NCI-H2171 treated with DMSO at 0.1 percent for 48 hours (cell line): Measurements from ENCODE around the gene PCDHGB4.
A peak's percentile ranks its signal among the peaks of the same experiment; 100 is the strongest.
"Not testable (repeated sequence)": the region's sequence is repeated elsewhere in the genome, so short reads cannot be mapped to it uniquely, and the experiment has no call there.

Experiments used
- DNase-seq: peaks from one replicate; lab custom pipeline; 2025; lab: John Stamatoyannopoulos, UW

The PCDHGB4 gene

GRCh38 chr5:141387557-141388311 is at the start of gene PCDHGB4:
TSS of gene PCDHGB4 (plus strand) at chr5:141387698. CDS start at chr5:141387885, 187 bp downstream.
- DNase-seq: not testable (repeated sequence)

- peak; percentile 18 for DNase-seq
Measured at GRCh38 chr5:141338538-141339306, 48.8 kb upstream of the PCDHGB4 start, which contains the start of gene PCDHGA2. TSS of gene PCDHGA2 (plus strand) at chr5:141338760.

- DNase-seq: not testable (repeated sequence)
Measured at GRCh38 chr5:141340781-141341354, 46.6 kb upstream of the PCDHGB4 start.

- DNase-seq: no peak
Measured at GRCh38 chr5:141342773-141343172, 44.7 kb upstream of the PCDHGB4 start.

- peak; percentile 0 for DNase-seq
Measured at GRCh38 chr5:141343242-141343952, 44.1 kb upstream of the PCDHGB4 start, which contains the start of gene PCDHGA3. TSS of gene PCDHGA3 (plus strand) at chr5:141343829. CDS start at chr5:141344034, 205 bp downstream.

GRCh38 chr5:141343953-141344463 is 43.5 kb upstream of the PCDHGB4 start:
- DNase-seq: no peak

- DNase-seq: no peak
Measured at GRCh38 chr5:141345327-141345726, 42.2 kb upstream of the PCDHGB4 start.

- DNase-seq: not testable (repeated sequence)
Measured at GRCh38 chr5:141346017-141346416, 41.5 kb upstream of the PCDHGB4 start.

GRCh38 chr5:141349917-141350619 is 37.4 kb upstream of the PCDHGB4 start, which contains the start of gene PCDHGB1:
TSS of gene PCDHGB1 (plus strand) at chr5:141350099. CDS start at chr5:141350261, 162 bp downstream.
- DNase-seq: peak; percentile 23

GRCh38 chr5:141351591-141351990 is 35.9 kb upstream of the PCDHGB4 start:
- no peak for DNase-seq

- no peak for DNase-seq
Measured at GRCh38 chr5:141354900-141355469, 32.5 kb upstream of the PCDHGB4 start, which contains the start of gene PCDHGA4. TSS of gene PCDHGA4 (plus strand) at chr5:141355021. CDS start at chr5:141355108, 87 bp downstream.

GRCh38 chr5:141355641-141356040 is 31.9 kb upstream of the PCDHGB4 start:
- no peak for DNase-seq

- DNase-seq: no peak
Measured at GRCh38 chr5:141356133-141356532, 31.4 kb upstream of the PCDHGB4 start.

GRCh38 chr5:141356950-141357349 is 30.5 kb upstream of the PCDHGB4 start:
- no peak for DNase-seq

GRCh38 chr5:141359790-141360426 is 27.6 kb upstream of the PCDHGB4 start, which contains the start of gene PCDHGB2:
TSS of gene PCDHGB2 (plus strand) at chr5:141359994. CDS start at chr5:141360136, 142 bp downstream.
- peak; percentile 15 for DNase-seq

- no peak for DNase-seq
Measured at GRCh38 chr5:141360685-141361084, 26.8 kb upstream of the PCDHGB4 start.

GRCh38 chr5:141362719-141363118 is 24.8 kb upstream of the PCDHGB4 start:
- no peak for DNase-seq

- DNase-seq: no peak
Measured at GRCh38 chr5:141363952-141364660, 23.4 kb upstream of the PCDHGB4 start, which contains the start of gene PCDHGA5. TSS of gene PCDHGA5 (plus strand) at chr5:141364162. CDS start at chr5:141364331, 169 bp downstream.
